C4-2B (cell line): ENCODE results near the gene ORM2.

Experiments used
- H3K27ac ChIP-seq: fragments of 450-650 bp; 2 replicates; pipeline ENCODE4 v1.5.1; 2017
- CTCF ChIP-seq: fragments of 450-650 bp; conservative IDR thresholded peaks from 2 replicates; pipeline ENCODE4 v1.5.1; 2017; ENCODE audit warnings: mild to moderate bottlenecking
- ZFX ChIP-seq: fragments of 450-650 bp; IDR thresholded peaks from 2 replicates; pipeline ENCODE4 v1.6.1; 2017

ORM2 gene

DNA sequence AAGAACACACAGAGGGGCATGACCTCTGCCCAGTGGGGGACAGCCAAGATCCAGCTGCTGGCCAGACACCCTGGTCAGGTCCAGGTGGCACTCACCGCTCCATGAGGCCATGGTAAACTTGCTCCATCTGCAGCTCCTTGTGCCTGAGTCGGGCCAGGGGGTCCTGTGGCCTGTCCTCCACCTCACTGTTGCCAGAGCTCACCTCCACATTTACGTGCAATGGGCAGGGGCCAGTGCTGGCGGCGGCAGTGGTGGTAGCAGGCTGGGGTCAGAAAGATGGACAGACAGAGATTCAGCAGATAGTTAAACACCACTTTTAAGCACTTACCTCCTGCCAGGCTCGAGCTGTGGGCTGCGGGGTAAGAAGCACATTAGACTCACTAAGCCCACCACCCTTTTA is 30.1 kb downstream of the ORM2 start:
- no peak for TF ChIP-seq ZFX
- TF ChIP-seq CTCF, result no peak
- no peak overlapping the region for H3K27ac ChIP-seq

DNA sequence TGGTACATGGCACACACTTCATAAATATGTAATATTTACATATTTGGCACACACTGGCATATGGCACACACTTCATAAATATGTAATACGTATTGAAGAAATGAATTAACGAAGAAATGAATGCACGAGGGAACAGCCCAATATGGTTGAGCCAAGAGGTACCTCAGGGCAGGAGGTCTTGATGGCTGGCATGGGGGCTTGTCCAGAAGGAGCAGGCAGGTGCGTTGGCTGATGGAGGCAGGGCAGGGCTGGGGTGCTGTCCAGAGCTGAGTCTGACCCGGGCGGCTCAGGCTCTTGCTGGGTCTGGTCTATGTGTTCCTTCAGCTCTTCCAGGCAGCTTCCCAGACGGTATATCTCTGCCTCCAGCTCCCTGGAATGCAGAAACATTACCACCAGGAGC is 31.9 kb downstream of the ORM2 start:
- H3K27ac ChIP-seq, result no peak overlapping the region
- TF ChIP-seq ZFX, result no peak
- no peak for TF ChIP-seq CTCF

GRCh38 chr9:114362394-114362793 is 32.7 kb downstream of the ORM2 start:
- H3K27ac ChIP-seq, result no peak overlapping the region
- no peak for TF ChIP-seq CTCF

- TF ChIP-seq CTCF (no peak), ZFX (no peak)
- H3K27ac ChIP-seq, result no peak overlapping the region
These were observed 33.8 kb downstream of the ORM2 start for GRCh38 chr9:114363424-114363823.

DNA sequence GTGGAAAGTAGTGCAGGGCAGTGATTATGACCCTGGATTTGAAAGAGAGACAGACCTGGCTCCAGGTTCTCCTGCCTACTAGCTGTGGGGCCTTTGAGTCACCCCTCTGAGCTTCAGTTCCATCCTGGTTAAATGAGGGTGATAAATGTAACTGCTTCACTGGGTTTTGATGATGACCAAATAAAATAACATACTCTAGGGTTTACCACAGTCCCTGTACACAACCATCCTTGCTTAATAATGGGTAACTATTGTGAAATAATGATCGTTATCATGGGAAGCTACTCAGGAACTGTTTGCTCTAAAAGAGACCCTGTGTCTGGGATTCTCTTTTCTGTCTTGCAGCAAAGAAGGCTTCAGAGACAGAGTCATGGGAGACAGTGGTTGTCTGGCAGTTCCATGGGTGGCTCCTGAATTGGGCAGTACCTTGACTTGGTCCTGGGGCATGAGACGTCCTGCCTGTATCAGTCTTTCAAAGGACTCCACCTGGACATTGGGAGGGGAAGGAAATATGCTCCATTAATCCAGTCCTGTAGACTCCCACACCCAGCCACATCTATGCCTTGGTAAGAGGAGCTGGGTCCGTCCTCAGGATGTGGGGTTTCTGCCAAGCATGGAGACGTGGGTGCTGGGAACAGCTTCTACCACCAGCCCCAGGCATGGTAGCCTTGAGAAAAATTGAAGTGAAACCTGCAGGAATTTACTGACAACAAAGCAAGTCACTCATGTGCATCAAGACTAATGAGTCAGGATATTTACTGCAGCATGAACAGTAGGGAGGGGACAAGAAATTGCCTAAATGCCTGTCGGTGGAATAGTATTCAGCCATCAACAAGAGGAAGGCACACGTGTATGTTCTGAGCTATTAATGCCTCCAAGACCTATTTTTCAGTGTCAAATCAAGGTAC is 34.7 kb downstream of the ORM2 start:
- TF ChIP-seq CTCF, result no peak
- no peak for TF ChIP-seq ZFX
- no peak overlapping the region for H3K27ac ChIP-seq

- no peak overlapping the region for H3K27ac ChIP-seq
- TF ChIP-seq ZFX (no peak), CTCF (no peak)
These were observed 35.5 kb downstream of the ORM2 start for GRCh38 chr9:114365194-114365593.

- TF ChIP-seq ZFX, result no peak
- TF ChIP-seq CTCF, result no peak
- no peak overlapping the region for H3K27ac ChIP-seq
These were observed 36.9 kb downstream of the ORM2 start for GRCh38 chr9:114366334-114367128.
